HG03469 (cell line): ENCODE results near the gene HEPHL1.
"Not testable (repeated sequence)": the region's sequence is repeated elsewhere in the genome, so short reads cannot be mapped to it uniquely, and the experiment has no call there.

ENCODE experiments used
- ATAC-seq: cut with Tn5 transposase; IDR thresholded peaks from one replicate; pipeline ENCODE4 v1.9.1; 2021; ENCODE audit warnings: mild to moderate bottlenecking, moderate library complexity, moderate number of reproducible peaks; ENCODE audit not compliant: unreplicated experiment

Gene HEPHL1

DNA sequence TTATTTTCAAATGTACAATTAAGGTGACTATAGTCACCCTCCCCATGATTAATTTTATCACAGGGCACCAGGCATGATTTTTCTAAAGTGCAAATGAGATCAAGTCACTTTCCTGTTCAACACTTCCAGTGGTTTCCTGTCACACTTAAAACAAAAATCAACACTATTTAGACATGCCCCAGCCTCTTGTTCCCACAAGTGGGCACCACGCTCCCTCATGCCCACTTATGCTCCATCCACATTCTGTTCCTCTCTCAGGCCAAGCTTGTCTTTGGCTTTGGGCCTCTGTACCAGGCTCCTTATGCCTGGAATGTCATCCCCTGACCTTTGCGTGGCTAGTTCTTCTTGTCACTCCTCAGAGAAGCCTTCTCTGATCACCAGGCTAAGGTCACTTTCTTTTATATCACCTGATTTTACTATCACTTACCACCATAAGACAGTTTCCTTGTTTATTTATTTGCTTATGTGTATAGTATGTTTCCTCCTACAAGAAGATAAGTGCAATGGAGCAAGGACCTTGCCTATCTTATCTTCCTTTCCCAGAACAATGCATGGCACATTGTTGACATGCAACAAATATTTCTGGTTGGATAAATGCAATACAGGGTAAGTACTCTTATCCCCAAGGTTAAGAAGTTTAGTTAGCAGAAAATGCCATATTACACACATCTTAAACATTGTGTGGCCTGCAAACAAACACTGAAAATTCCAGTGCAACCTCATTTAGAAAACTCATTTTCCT, 56.6 kb downstream of the HEPHL1 start:
- no peak for ATAC-seq

DNA sequence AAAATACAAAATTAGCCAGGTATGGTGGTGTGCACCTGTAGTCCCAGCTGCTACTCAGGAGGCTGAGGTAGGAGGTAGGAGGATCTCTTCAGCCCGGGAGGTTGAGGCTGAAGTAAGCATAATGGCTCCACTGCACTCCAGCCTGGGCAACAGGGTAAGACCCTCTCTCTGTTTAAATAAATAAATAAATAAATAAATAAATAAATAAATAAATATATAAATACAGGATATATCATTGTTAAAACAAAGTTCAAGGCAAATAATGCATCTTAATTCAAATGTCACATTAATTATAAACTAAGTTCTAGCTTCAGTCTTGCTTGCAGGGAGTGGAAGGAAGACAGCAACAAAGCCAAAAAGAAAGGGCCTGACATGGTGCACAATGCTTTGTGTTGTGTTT, 63.0 kb downstream of the HEPHL1 start:
- no peak for ATAC-seq

DNA sequence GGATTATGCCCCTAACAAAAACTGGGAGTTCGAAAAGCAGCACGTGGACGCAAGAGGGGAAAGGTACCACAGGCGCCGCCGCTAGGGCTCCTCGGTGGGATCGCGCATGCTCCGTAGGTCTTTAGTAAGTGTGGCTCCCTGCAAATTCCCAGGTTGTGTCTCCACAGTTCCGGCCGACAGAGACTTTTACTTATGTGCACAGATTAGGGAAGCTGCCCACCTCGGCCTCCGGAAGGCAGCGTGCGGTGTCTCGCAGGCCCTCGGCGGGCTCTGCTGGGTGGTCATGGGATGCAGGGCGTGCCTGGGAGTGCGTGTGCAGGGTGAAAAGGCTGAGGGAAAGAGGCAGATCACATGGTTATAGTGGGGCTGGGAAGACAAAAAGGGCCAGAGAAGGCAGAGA, 67.8 kb downstream of the HEPHL1 start:
- ATAC-seq: no peak

DNA sequence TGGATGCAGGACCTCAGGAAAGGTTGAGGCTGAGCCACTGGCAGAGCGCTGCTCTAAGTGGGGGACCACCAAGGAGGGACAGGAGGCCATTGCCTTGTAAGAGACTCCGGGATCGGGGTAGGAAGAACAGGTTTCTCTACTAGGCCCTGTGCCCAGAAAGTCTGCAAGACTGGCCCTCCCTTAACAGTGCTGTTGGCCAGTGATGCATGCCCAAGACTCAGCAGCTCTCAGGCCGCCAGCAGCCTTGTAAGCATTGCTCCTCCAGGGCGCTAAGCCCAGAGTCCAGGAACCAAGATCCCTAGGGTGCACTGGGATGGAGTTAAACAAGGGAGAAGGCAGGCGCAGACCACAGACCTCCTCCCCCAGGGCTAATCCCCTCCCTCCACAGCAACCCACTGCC, 68.2 kb downstream of the HEPHL1 start:
- no peak for ATAC-seq

DNA sequence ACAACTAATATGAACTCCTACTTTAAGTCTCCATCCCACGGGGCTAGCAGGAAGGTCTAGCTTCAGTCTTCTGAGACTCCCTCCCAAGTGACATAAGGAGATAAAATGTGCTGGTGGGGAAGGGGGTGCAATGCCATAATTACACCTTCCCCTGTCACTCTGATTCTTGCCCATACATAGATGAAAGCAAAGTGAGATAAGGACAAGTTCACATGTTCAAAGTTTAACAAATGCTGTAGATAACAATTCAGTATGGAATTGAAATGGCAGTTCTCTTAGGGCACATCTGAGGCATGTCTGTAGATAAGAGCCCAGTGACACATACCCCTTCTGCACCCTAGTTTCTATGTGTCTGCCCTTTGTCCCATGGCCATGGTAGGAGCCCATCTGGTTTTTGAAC, 69.2 kb downstream of the HEPHL1 start:
- ATAC-seq: no peak

DNA sequence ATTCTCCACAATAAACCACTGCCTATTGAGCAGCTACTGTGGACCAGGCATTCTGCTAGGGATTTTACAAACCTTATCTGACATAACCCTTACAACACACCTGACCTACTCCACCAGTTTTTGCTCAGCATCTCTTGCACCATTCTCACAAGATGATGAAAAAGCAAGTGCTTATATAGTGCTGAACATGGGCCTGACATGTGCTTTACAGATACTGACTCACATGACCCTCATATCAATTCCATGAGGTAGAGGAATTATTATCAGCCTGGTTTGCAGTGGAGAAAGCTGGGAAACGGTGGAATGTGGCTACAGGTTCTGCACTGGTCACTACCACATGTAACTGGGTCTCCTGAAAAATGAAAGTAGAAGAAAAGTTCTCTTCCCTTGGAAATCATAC, 69.9 kb downstream of the HEPHL1 start:
- no peak for ATAC-seq

DNA sequence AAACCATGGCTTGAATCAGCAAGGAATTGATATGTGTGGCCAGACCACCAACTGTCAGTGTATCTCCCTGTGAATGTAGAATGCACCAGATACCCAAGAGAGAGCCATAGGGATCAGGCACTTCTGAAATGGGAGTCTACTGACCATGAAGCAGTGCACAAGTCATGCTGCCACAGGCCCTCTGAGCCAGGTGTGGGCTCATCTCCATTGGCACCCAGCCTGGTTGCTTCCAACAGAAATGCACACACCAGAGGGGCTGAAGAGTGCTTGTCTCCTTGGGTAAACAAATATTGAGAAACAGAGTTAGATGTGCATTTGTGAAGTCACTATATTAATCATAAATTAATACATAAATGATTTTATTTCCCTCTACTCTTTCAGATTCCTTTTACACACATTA, 79.1 kb downstream of the HEPHL1 start:
- ATAC-seq: no peak

DNA sequence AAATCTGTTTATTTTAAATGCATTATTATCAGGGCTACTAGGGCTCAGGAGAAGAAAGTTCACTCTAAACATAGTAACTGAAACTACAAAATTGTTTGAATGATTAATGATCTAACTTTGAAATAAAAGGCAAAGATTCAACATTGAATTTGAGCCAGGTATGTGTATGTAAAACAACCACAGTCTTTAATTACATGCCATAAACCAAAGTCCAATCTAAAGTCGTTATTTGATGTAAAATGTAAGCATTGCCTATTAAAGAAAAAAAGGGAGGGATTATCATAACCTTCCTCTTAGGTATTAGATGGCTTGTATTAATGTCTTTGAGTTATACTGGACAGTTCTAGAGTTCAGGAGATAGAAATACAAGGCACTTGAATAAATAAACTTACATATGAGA, 82.3 kb downstream of the HEPHL1 start:
- no peak for ATAC-seq

DNA sequence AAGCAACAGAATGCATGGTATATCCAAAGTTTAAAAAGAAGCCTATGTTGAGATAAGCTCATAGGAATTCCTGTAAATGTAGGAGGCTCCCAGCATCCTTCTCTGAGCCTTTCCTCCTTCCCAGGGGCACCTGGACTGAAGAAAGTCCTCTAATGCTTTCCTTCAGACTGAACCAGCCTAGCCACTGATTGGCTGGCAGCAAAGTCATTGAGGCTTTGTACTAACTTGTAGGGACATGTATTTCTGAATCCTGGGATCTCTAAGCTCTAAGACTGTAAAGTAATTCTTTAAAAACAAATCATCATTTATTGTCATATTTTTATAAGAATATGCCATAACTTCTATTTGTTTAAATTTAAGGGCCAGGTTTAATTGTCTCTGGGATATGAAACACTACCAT, 83.6 kb downstream of the HEPHL1 start:
- ATAC-seq: no peak

DNA sequence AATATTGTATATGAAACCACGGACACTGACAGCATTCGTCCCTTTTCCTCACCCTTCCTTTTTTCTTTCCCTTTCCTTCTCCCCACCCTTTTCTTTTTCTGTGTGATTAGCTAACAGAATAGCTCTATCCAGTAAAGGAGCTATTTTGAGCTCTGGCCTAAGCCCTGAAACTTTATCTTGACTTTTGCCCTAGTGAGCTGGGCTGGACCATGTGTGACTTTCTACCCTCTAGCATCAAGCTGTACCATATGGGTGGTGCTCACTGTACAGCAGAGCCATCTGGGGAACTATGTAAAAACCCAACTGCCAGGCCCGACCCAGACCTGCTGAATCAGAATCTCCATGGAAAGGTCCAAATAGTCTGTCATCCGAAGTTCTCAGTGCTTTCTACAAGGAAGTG, 85.6 kb downstream of the HEPHL1 start:
- no peak for ATAC-seq

DNA sequence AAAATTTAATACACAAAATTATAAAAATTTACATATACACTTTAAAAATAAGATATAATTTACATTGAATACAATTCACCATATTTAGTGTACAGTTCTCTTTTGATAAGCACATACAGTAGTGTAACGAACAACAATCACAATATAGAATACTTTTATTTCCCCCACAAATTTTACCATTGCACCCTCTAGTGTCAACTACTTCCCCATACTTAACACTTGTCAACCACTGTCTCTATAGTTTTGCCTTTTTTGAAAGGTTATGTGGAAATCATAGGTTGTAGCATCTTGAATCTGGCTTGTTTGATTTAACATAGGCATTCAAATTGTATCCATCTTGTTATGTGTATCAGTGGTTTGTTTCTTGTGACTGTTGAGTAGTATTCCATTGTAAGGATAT, 86.2 kb downstream of the HEPHL1 start:
- ATAC-seq: no peak

DNA sequence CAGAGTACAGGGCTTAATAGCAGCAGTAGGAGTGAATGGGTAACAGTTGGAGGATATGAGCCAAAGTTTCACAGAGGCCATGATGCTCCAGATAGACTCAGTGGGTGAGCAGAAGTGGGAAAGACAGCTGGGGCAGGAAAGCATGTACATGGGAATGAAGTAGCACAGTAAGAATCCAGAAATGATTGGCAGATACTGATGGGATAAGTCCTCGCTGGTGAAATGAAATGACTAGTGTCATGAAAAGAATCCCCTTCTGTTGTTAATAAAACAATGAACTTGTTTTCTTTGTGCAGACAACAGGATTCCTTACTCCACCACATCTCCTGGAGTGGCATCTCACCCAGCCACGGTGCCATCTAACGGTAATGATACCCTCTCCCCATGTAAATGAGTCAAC, 90.1 kb downstream of the HEPHL1 start:
- ATAC-seq: no peak

DNA sequence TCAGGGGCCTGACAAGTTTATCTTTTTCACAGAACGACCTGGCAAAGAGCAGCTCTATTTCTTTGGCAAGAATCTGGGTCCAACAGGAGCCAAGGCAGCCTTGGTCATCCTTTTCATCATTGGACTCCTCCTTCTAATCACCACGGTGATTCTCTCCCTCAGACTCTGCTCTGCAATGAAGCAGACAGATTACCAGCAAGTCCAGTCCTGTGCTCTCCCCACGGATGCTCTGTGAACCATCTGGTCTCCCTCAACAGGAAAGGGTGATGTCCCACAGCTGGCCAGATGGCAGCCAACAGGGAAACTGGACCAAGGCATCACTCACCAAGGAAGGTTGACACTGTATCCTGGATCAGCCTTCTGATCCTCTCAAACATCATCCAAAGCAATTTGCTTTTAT, 90.5 kb downstream of the HEPHL1 start:
- ATAC-seq: no peak

DNA sequence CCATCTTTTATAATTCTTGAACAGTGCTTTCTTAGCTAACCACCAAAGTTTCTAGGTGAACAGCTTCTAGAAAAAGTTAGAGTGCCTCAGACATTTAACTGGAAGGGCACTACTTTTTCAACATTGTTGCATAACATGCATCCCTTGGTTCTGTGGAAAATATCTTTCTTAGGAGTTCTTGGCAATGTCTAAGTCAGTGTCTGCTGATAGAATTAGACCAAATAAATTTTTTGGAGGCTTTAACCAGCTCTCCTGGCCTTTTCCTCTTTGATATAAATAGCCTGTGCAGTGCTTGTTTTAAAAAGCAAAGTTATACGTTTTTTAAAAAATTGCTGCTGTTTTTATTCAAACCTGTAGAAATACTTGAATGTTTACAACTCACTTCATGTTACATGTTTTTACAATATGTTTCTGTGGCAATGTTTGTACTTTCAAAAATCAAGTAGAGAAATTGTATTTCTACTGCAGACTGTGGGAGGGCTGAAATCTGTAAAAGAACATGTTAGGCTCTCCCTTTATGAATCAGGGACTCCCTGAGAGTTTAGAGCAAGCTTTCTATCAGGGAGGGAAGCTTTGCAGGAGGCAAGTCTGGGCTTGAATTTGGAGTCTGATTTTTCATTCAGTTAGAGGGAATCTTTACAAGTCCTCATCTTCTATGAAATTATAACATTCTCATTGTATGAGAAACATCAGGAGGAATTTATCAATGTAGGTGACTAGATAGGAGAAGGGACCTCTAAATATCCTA, 91.2 kb downstream of the HEPHL1 start:
- ATAC-seq: no peak

DNA sequence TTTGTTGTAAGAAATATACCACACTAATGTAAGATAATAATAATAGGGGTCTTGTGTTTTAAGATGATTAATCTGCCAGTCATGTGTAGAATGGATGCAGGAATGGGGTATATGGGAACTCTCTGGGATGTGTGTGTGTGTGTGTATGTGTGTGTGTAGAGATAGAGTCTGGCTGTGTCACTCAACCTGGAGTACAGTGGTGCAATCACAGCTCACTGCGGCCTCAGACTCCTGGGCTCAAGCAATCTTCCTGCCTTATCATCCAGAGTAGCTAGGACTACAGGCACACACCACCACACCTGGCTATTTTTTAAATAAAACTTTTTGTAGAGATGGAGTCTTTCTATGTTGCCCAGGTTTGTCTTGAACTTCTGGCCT, 96.0 kb downstream of the HEPHL1 start:
- no peak for ATAC-seq

DNA sequence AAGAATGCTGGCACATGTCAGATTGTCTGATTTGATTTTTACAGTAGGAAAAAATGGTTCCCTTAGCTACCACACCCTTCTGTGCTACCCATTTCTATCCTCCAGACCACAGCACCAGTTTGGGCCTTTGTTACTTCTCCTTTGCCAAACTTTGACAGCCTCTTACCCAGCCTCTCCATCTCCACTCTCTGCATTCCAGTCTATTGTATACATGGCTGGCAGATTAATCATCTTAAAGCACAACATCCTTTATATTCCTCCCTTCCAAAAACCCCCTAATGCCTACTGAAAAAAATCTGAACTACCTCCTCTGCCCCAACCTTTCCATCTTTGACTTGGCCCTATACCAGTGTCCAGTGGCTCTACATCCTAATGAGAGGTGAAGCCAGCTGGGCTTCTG, 96.7 kb downstream of the HEPHL1 start:
- no peak for ATAC-seq

DNA sequence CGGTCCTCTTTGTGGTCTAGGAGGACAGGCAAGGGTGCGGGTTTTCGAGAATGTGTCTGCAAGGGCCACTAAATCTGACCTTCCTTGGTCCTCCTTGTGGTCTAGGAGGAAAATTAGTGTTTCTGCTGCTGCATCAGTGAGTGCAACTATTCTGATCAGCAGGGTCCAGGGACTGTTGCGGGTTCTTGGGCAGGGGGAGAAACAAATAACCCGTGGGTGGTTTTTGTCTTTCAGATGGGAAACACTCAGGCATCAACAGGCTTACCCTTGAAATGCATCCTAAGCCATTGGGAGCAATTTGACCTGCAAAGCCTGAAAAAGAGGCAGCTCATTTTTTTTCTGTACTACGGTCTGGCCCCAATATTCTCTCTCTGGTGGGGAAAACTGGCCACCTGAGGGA, 98.5 kb downstream of the HEPHL1 start:
- ATAC-seq: not testable (repeated sequence)

DNA sequence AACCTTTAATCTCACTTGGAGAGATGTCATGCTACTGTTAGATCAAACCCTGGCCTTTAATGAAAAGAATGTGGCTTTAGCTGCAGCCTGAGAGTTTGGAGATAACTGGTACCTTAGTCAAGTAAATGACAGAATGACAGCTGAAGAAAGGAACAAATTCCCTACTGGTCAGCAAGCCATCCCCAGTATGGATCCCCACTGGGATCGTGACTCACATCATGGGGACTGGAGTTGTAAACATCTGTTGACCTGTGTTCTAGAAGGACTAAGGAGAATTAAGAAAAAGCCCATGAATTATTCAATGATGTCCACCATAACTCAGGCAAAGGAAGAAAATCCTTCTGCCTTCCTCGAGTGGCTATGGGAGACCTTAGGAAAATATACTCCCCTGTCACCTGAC, 99.4 kb downstream of the HEPHL1 start:
- not testable (repeated sequence) for ATAC-seq

DNA sequence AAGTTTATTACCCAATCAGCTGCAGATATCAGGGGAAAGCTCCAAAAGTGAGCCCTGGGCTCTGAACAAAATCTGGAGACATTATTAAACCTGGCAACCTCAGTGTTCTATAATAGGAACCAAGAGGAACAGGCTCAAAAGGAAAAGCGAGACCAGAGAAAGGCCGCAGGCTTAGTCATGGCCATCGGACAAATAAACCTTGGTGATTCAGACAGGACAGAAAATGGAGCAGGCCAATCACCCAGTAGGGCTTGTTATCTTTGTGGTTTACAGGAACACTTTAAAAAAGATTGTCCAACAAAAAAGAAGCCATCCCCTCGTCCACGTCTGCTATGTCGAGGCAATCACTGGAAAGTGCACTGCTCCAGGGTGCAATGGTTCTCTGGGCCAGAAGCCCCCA, 99.8 kb downstream of the HEPHL1 start:
- ATAC-seq: no peak

DNA sequence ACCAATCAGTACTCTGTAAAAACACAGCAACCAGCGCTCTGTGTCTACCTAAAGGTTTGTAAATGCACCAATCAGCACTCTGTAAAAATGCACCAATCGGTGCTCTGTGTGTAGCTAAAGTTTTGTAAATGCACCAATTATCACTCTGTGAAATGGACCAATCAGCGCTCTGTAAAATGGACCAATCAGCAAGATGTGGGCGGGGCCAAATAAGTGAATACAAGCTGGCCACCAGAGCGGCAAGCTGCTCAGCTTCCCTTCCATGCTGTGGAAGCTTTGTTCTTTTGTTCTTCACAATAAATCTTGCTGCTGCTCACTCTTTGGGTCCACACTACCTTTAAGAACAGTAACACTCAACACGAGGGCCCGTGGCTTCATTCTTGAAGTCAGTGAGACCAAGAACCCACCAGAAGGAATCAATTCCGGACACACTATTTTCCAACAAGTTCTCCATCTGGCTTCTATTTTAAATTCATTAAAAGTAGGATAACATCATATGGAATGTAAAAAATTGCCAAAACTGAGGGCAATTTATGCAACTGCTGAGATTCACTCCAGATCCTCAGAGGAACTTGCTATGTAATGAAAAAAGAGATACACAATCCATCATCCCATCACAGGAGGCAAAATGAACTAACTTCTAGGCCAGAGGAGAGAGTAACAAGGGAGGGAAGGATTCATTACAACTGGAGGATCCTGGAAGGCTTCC, 104.4 kb downstream of the HEPHL1 start:
- no peak for ATAC-seq

DNA sequence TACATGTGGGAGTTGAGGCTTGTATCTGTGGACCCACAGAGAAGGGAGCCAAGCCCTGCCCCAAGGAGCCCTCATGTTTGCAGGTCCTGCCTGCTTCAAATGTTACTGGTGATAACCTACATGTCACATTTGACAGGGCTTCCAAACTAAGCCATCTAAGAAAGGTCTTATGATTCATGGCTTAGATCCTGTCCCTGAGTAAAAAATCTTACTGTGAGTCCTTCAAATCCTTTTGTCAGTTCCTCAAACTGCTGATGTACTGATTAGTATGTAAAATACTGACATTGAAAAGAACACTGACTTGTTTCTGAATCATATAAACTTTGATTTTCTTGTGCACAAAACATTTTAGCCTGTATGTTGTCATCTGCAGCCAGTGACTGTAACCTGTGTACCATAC, 106.5 kb downstream of the HEPHL1 start:
- no peak for ATAC-seq

DNA sequence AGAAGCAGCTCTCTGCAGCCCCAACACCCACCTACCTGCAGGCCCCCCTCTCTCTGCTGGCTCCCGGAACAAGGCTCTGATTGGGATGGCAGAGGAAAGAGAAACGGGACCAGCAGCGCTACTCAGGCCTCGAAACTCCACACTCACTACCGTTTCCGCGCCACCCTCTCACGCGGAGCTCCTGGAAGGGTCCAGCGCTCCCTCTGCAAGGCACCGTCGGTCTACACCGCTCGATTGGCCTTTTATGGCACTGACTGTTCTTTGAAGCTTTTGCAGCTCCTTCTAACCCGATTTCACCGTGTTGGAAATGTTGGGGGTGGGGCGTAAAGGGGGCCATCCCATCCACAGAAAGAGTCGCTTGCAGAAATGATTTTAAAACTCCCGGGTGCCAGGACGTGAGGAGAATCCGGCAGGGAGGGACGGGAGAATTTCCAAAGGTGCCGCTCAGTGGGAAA, 107.2 kb downstream of the HEPHL1 start:
- ATAC-seq: no peak
